ENCODE results near the gene SVOPL.

The SVOPL gene

GRCh38 chr7:138603549-138604318 is 97.4 kb downstream of the SVOPL start:
- no peak for DNase-seq

GRCh38 chr7:138602451-138602850 is 98.7 kb downstream of the SVOPL start:
- no peak for DNase-seq

GRCh38 chr7:138595454-138595853 is 105.7 kb downstream of the SVOPL start:
- DNase-seq: no peak

GRCh38 chr7:138590154-138590553 is 111.0 kb downstream of the SVOPL start:
- no peak for DNase-seq

- no peak for DNase-seq
Measured at GRCh38 chr7:138588986-138589385, 112.2 kb downstream of the SVOPL start.

GRCh38 chr7:138587485-138587884 is 113.7 kb downstream of the SVOPL start:
- no peak for DNase-seq

GRCh38 chr7:138585283-138585993 is 115.7 kb downstream of the SVOPL start:
- DNase-seq: no peak

GRCh38 chr7:138584696-138585095 is 116.5 kb downstream of the SVOPL start:
- DNase-seq: no peak

- no peak for DNase-seq
Measured at GRCh38 chr7:138584283-138584682, 116.9 kb downstream of the SVOPL start.

GRCh38 chr7:138581065-138581464 is 120.1 kb downstream of the SVOPL start:
- DNase-seq: no peak

GRCh38 chr7:138579671-138580070 is 121.5 kb downstream of the SVOPL start:
- DNase-seq: no peak

- no peak for DNase-seq
Measured at GRCh38 chr7:138579136-138579535, 122.0 kb downstream of the SVOPL start.

GRCh38 chr7:138575897-138576428 is 125.2 kb downstream of the SVOPL start:
- no peak for DNase-seq

- DNase-seq: no peak
Measured at GRCh38 chr7:138573741-138574140, 127.4 kb downstream of the SVOPL start.

- DNase-seq: no peak
Measured at GRCh38 chr7:138570715-138571114, 130.4 kb downstream of the SVOPL start.

- DNase-seq: no peak
Measured at GRCh38 chr7:138569418-138569817, 131.7 kb downstream of the SVOPL start.

GRCh38 chr7:138568655-138569054 is 132.5 kb downstream of the SVOPL start:
- DNase-seq: no peak

- no peak for DNase-seq
Measured at GRCh38 chr7:138565451-138566114, 135.6 kb downstream of the SVOPL start.

- no peak for DNase-seq
Measured at GRCh38 chr7:138565071-138565450, 136.1 kb downstream of the SVOPL start.

- no peak for DNase-seq
Measured at GRCh38 chr7:138564365-138564764, 136.8 kb downstream of the SVOPL start.

GRCh38 chr7:138563808-138564207 is 137.4 kb downstream of the SVOPL start:
- DNase-seq: no peak

GRCh38 chr7:138559448-138559847 is 141.7 kb downstream of the SVOPL start:
- no peak for DNase-seq

- no peak for DNase-seq
Measured at GRCh38 chr7:138556771-138557484, 144.2 kb downstream of the SVOPL start.

All from NCI-H1105 (cell line).